HUDEP-2 (cell line): ENCODE measurements around the gene RERE.
A peak's percentile ranks its signal among the peaks of the same experiment; 100 is the strongest.
"Not testable (repeated sequence)": the region's sequence is repeated elsewhere in the genome, so short reads cannot be mapped to it uniquely, and the experiment has no call there.

Source experiments
- DNase-seq, 76 experiments: peaks; one replicate each; lab custom pipeline; 2025; ENCODE audit not compliant: unreplicated experiment in 76 of 76; lab: John Stamatoyannopoulos, UW

Gene RERE

GRCh38 chr1:8844501-8845006 lies 27.1 kb upstream of the RERE start:
- no peak for DNase-seq

GRCh38 chr1:8841395-8841794 lies 24.0 kb upstream of the RERE start:
- no peak for DNase-seq

- DNase-seq = no peak
Observed at GRCh38 chr1:8839990-8840389, 22.6 kb upstream of the RERE start.

GRCh38 chr1:8835941-8836643 lies 18.7 kb upstream of the RERE start:
- no peak for DNase-seq

- DNase-seq = no peak
Observed at GRCh38 chr1:8831340-8831739, 13.9 kb upstream of the RERE start.

- DNase-seq = not testable (repeated sequence)
Observed at GRCh38 chr1:8830732-8831131, 13.3 kb upstream of the RERE start.

- DNase-seq = no peak
Observed at GRCh38 chr1:8825985-8826481, 8.6 kb upstream of the RERE start.

- no peak for DNase-seq
Observed at GRCh38 chr1:8823295-8823664, 5.8 kb upstream of the RERE start.

- peak in 2 of 76 experiments; percentile 3 to 10 for DNase-seq
Observed at GRCh38 chr1:8822373-8823294, 5.2 kb upstream of the RERE start.

- DNase-seq = no peak
Observed at GRCh38 chr1:8821084-8821483, 3.6 kb upstream of the RERE start.

- DNase-seq = not testable (repeated sequence)
Observed at GRCh38 chr1:8818789-8819188, 1.3 kb upstream of the RERE start.

- DNase-seq = peak in 24 of 76 experiments; percentile 4 to 65 (median 24)
Observed at GRCh38 chr1:8818325-8818775, 910 bp upstream of the RERE start.

GRCh38 chr1:8816831-8817411 lies 519 bp downstream of the RERE start:
- DNase-seq = peak in 3 of 76 experiments; percentile 19 to 36 (median 33)

GRCh38 chr1:8816264-8816663 lies 1.2 kb downstream of the RERE start:
- no peak for DNase-seq

GRCh38 chr1:8815582-8816151 lies 1.8 kb downstream of the RERE start:
- peak in 5 of 76 experiments; percentile 9 to 52 (median 15) for DNase-seq

- peak in 2 of 76 experiments; percentile 6 to 11 for DNase-seq
Observed at GRCh38 chr1:8814865-8815264, 2.6 kb downstream of the RERE start.

GRCh38 chr1:8813991-8814390 lies 3.4 kb downstream of the RERE start:
- DNase-seq = no peak

- no peak for DNase-seq
Observed at GRCh38 chr1:8813016-8813763, 4.2 kb downstream of the RERE start.

- no peak for DNase-seq
Observed at GRCh38 chr1:8812081-8812480, 5.4 kb downstream of the RERE start.

- no peak for DNase-seq
Observed at GRCh38 chr1:8810987-8811386, 6.5 kb downstream of the RERE start.
